Measurements from ENCODE around the gene PDE4DIP. TPM values are rescaled to one million over a fixed set of nuclear protein-coding genes. Genes with fewer than 3 reads are reported as not detected.
"Not testable (repeated sequence)": the region's sequence is repeated elsewhere in the genome, so short reads cannot be mapped to it uniquely, and the experiment has no call there.

PDE4DIP gene
- total RNA-seq, 2 experiments from 2014 or later, result 37.5 to 52.2 TPM

DNA sequence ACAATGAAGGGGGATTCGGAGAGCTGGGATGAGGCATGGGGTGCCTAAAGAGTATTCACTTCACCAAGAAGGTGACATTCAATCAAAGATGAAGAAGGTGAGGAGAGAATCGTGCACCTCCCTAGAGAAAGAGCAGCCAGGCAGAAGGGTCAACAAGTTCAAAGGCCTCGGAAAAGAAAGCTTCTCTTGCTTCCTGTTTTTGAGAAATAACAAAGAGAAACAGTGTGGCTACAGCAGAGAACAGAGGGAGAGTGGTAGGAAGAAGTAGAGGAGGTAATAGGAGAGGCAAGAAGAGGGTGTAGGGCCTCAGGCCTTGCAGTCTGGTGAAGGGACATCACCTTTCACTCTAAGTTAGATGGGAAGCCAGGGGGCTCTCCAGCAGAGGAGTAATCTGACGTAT, 41.0 kb downstream of the PDE4DIP start:
- H3K9me2 ChIP-seq (ENCODE audit: insufficient read depth, low read length); H3K9me3 ChIP-seq (ENCODE audit: low read length); H3K4me2 ChIP-seq (ENCODE audit: low read length); H3K79me2 ChIP-seq (ENCODE audit: insufficient read depth, low read depth, low read length); H2AFZ ChIP-seq (ENCODE audit: low read length); BruUV-seq (replicated peaks); H3K4me1 ChIP-seq (ENCODE audit: insufficient read depth, low read length, poor library complexity, severe bottlenecking); H4K20me1 ChIP-seq (ENCODE audit: insufficient read depth, low read length); H3K36me3 ChIP-seq (ENCODE audit: insufficient read depth, low read length); H3K4me3 ChIP-seq (ENCODE audit: low read depth, low read length, poor library complexity, severe bottlenecking); CTCF ChIA-PET (ENCODE audit: unreplicated experiment); POLR2A ChIA-PET; DNase-seq (ENCODE audit: low spot score); intact Hi-C loops (cut with micrococcal nuclease; ENCODE audit: unreplicated experiment): not testable (repeated sequence)
- H3K27ac ChIP-seq (ENCODE audit: low read depth, low read length, poor library complexity, severe bottlenecking), result peak overlapping the region; percentile 45

DNA sequence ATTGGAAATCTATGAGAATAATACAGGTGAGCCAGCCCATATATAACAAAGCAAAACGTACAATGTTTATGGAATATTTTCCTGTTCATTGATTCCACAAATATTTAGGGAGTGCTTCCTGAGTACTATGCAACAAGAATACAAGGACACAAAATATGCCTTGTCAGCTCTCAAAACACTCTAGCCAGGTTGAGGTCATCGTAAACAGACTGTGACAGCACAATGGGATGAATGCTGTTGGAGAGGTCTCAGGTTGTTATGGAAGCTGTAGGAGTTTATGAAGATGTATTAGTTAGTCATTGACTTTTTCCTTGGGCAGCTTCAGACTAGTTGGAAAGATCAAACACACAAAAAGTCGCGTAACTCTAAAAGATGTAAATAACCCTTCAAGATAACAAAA, 42.1 kb downstream of the PDE4DIP start:
- H4K20me1 ChIP-seq (ENCODE audit: insufficient read depth, low read length); H3K4me2 ChIP-seq (ENCODE audit: low read length); H3K36me3 ChIP-seq (ENCODE audit: insufficient read depth, low read length); H3K9me3 ChIP-seq (ENCODE audit: low read length); H3K9me2 ChIP-seq (ENCODE audit: insufficient read depth, low read length); intact Hi-C loops (cut with micrococcal nuclease; ENCODE audit: unreplicated experiment); BruUV-seq (replicated peaks); DNase-seq (ENCODE audit: low spot score); H3K4me3 ChIP-seq (ENCODE audit: low read depth, low read length, poor library complexity, severe bottlenecking); CTCF ChIA-PET (ENCODE audit: unreplicated experiment); H3K27ac ChIP-seq (ENCODE audit: low read depth, low read length, poor library complexity, severe bottlenecking); H3K79me2 ChIP-seq (ENCODE audit: insufficient read depth, low read depth, low read length); H3K4me1 ChIP-seq (ENCODE audit: insufficient read depth, low read length, poor library complexity, severe bottlenecking); POLR2A ChIA-PET; H2AFZ ChIP-seq (ENCODE audit: low read length): not testable (repeated sequence)

DNA sequence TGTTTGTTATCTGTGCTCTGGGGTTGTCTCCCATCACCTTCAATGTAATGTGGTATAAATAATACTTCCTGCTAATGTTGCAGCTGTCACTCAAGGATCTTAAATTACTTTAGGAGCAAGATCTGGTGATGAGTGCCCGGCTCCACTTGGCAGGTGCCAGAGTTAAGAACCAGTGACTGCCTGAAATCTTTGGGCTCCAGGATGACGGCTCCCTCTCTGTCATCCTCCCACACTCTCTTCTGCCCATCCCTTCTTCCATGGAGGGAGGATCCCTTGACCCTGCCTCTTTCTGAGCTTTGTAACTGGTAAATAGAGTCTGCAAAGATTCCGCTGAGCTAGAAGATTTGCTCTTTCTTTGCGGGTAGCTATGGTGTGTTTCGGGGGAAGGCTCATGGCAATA, 44.4 kb downstream of the PDE4DIP start:
- H2AFZ ChIP-seq (ENCODE audit: low read length); H3K4me3 ChIP-seq (ENCODE audit: low read depth, low read length, poor library complexity, severe bottlenecking); H3K79me2 ChIP-seq (ENCODE audit: insufficient read depth, low read depth, low read length); POLR2A ChIA-PET; BruUV-seq (replicated peaks); H4K20me1 ChIP-seq (ENCODE audit: insufficient read depth, low read length); H3K36me3 ChIP-seq (ENCODE audit: insufficient read depth, low read length); DNase-seq (ENCODE audit: low spot score); H3K27ac ChIP-seq (ENCODE audit: low read depth, low read length, poor library complexity, severe bottlenecking); H3K4me2 ChIP-seq (ENCODE audit: low read length); intact Hi-C loops (cut with micrococcal nuclease; ENCODE audit: unreplicated experiment); H3K9me3 ChIP-seq (ENCODE audit: low read length); H3K4me1 ChIP-seq (ENCODE audit: insufficient read depth, low read length, poor library complexity, severe bottlenecking); H3K9me2 ChIP-seq (ENCODE audit: insufficient read depth, low read length); CTCF ChIA-PET (ENCODE audit: unreplicated experiment): not testable (repeated sequence)

DNA sequence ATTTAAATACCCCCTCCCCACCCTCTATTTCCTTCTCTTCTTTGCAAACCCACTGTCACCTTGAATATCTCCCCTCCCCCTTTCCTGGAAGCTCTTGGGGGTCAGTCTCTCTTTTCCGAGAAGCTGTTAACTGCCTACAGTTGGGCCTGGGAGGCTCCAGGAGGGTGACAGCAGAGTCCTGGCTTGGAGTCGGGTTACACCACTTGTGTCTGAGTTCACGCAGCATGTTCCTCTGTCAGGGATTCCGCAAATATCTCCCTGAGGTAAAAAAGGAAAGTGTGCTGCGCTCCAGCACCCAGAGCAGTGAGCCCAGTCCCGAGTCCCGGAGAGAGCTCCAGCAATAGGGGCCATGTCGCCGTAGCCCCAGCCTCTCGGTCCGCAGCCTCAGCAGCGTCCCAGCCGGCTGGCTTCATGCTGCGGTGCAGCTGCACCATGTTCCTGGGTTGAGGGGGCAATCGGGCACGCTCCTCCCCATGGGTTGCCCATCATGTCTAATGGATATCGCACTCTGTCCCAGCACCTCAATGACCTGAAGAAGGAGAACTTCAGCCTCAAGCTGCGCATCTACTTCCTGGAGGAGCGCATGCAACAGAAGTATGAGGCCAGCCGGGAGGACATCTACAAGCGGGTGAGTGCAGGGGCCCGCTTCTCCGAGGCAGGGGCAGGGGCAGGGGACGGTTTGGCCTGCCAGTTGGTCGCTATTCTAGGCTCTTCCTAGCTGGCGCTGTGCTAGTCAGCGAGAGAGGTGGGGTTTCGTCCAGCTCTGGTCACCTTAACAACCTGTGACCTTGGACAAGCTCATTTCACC, 45.2 kb downstream of the PDE4DIP start:
- H3K4me1 ChIP-seq (ENCODE audit: insufficient read depth, low read length, poor library complexity, severe bottlenecking); BruUV-seq (replicated peaks); H3K79me2 ChIP-seq (ENCODE audit: insufficient read depth, low read depth, low read length); intact Hi-C loops (cut with micrococcal nuclease; ENCODE audit: unreplicated experiment); DNase-seq (ENCODE audit: low spot score); H3K36me3 ChIP-seq (ENCODE audit: insufficient read depth, low read length); H3K9me2 ChIP-seq (ENCODE audit: insufficient read depth, low read length); CTCF ChIA-PET (ENCODE audit: unreplicated experiment); H3K27ac ChIP-seq (ENCODE audit: low read depth, low read length, poor library complexity, severe bottlenecking); H3K9me3 ChIP-seq (ENCODE audit: low read length); H3K4me2 ChIP-seq (ENCODE audit: low read length); POLR2A ChIA-PET; H2AFZ ChIP-seq (ENCODE audit: low read length); H3K4me3 ChIP-seq (ENCODE audit: low read depth, low read length, poor library complexity, severe bottlenecking); H4K20me1 ChIP-seq (ENCODE audit: insufficient read depth, low read length): not testable (repeated sequence)

DNA sequence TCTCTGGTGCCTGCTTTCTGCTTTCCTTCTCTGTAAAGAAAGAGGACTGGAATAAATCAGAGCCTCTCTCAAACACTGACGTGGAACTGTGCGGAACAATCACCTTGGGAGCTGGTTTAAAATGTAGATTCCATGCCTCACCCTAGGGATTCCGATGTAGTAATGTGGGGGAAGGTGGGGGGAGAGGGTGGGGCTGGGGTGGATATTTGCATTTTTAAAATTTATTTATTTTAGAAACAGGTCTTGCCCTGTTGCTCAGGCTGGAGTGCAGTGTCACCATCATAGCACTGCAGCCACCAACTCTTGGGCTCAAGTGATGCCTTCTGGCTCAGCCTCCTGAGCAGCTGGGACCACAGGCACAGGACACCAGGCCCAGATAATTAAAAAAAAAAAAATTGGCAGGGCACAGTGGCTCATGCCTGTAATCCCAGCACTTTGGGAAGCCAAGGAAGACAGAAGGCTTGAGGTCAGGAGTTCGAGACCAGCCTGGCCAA, 45.9 kb downstream of the PDE4DIP start:
- H3K27ac ChIP-seq (ENCODE audit: low read depth, low read length, poor library complexity, severe bottlenecking); POLR2A ChIA-PET; H3K4me3 ChIP-seq (ENCODE audit: low read depth, low read length, poor library complexity, severe bottlenecking); H3K9me3 ChIP-seq (ENCODE audit: low read length); BruUV-seq (replicated peaks); intact Hi-C loops (cut with micrococcal nuclease; ENCODE audit: unreplicated experiment); DNase-seq (ENCODE audit: low spot score); H3K9me2 ChIP-seq (ENCODE audit: insufficient read depth, low read length); H3K4me2 ChIP-seq (ENCODE audit: low read length); H2AFZ ChIP-seq (ENCODE audit: low read length); CTCF ChIA-PET (ENCODE audit: unreplicated experiment); H3K36me3 ChIP-seq (ENCODE audit: insufficient read depth, low read length); H3K4me1 ChIP-seq (ENCODE audit: insufficient read depth, low read length, poor library complexity, severe bottlenecking); H3K79me2 ChIP-seq (ENCODE audit: insufficient read depth, low read depth, low read length); H4K20me1 ChIP-seq (ENCODE audit: insufficient read depth, low read length): not testable (repeated sequence)

DNA sequence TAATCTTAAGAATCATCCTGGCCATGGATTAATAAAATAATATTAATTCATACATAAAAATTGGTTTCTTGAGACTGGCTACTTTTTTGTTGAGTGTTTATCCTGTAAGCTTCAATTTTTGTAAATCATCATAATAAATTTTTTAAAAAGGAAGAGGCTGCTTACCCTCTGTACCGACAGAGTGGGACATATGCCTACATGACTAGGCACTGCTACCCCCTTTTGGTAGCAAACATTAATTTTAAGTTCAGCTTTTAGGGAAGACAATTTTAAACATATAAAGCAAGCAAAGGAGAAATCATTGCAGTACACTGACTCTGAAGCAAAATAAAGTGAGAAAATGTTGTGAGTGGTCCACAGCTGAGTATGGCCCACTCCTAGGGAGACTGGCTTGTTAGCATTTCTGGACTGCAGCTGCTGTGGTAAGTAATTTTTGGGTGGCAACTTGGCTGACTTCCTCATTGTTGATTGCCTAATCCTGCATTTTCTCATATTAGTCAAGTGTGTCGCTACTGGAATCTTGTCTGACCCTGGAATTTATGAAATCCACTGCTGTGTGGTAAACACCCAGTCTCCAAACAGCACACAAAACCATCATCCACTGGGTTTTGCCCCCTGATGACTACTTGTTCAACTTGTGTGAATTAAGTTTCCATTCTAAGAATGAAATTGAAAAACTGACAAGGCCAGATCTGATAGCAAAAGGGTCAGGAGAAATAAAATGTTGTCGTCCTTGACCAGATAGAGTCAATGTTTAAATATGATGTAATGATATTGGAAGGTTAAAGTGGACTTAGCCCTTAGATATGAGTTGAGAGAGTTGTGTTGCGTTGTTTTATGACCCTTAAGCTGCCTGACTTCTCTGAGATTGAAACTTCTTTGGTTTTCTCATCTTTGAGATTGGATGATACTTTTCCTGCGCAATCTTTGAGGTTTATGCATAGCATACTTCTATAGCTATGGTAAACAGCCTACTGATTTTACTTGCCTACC, 50.4 kb downstream of the PDE4DIP start:
- H3K27ac ChIP-seq (ENCODE audit: low read depth, low read length, poor library complexity, severe bottlenecking); H4K20me1 ChIP-seq (ENCODE audit: insufficient read depth, low read length); POLR2A ChIA-PET; H3K4me3 ChIP-seq (ENCODE audit: low read depth, low read length, poor library complexity, severe bottlenecking); H2AFZ ChIP-seq (ENCODE audit: low read length); H3K9me3 ChIP-seq (ENCODE audit: low read length); intact Hi-C loops (cut with micrococcal nuclease; ENCODE audit: unreplicated experiment); CTCF ChIA-PET (ENCODE audit: unreplicated experiment); BruUV-seq (replicated peaks); H3K9me2 ChIP-seq (ENCODE audit: insufficient read depth, low read length); H3K36me3 ChIP-seq (ENCODE audit: insufficient read depth, low read length); H3K4me1 ChIP-seq (ENCODE audit: insufficient read depth, low read length, poor library complexity, severe bottlenecking); H3K4me2 ChIP-seq (ENCODE audit: low read length); H3K79me2 ChIP-seq (ENCODE audit: insufficient read depth, low read depth, low read length); DNase-seq (ENCODE audit: low spot score): not testable (repeated sequence)
